ENCODE measurements around the gene ULK4. TPM values are rescaled to one million over a fixed set of nuclear protein-coding genes. Genes with fewer than 3 reads are reported as not detected.

The ULK4 gene
- total and polyA plus RNA-seq, 2 of the 4 experiments (the other 2 are of a cell fraction) = 2.7 to 5.0 TPM

GRCh38 chr3:41346698-41347270, 615.1 kb downstream of the ULK4 start:
- Histone ChIP-seq H2AK9ac (replicated peaks; ENCODE audit: low read depth, low read length, poor library complexity) (no peak overlapping the region), H2BK5ac (ENCODE audit: low read depth, low read length, poor library complexity, severe bottlenecking) (no peak overlapping the region), H2BK20ac (ENCODE audit: low read depth, low read length) (no peak overlapping the region), H2AFZ (replicated peaks; ENCODE audit: low read length, poor library complexity) (no peak overlapping the region), H3K4me3 (ENCODE audit: insufficient read depth, low read depth, low read length) (no peak overlapping the region), H3K56ac (ENCODE audit: extremely low read depth, insufficient read depth, low read length) (no peak overlapping the region), H3K9me3 (ENCODE audit: control insufficient read depth, insufficient read depth, low read length) (no peaks in the 10 kb centered on the region), H4K8ac (ENCODE audit: low read depth in 2 of 2, low read length in 2 of 2) (no peak overlapping the region), H2BK120ac (ENCODE audit: low read depth, low read length) (no peak overlapping the region), H4K91ac (ENCODE audit: insufficient read depth, low read depth, low read length) (no peak overlapping the region), H4K20me1 (ENCODE audit: insufficient read depth, low read length) (no peaks in the 10 kb centered on the region), H3K27ac (ENCODE audit: insufficient read depth, low read length) (no peak overlapping the region), H3K18ac (ENCODE audit: low read depth, low read length) (no peak overlapping the region), H3K27me3 (ENCODE audit: control insufficient read depth, insufficient read depth, low read length) (no peaks in the 10 kb centered on the region; the same call in 1 of the 2 replicates), H3K14ac (replicated peaks; ENCODE audit: low read depth, low read length) (no peak overlapping the region), H2AK5ac (ENCODE audit: low read depth, low read length) (no peak overlapping the region), H3K79me1 (ENCODE audit: low read depth in 1 of 2, low read length in 2 of 2) (no peaks in the 10 kb centered on the region), H3K4ac (ENCODE audit: low read depth, low read length) (no peak overlapping the region), H3K9me1 (ENCODE audit: insufficient read depth, low read length) (no peaks in the 10 kb centered on the region; the same call in 1 of the 2 replicates), H3K9ac (ENCODE audit: low read depth, low read length) (no peak overlapping the region), H3K36me3 (ENCODE audit: control insufficient read depth, insufficient read depth, low read length) (no peaks in the 10 kb centered on the region), H3K4me2 (ENCODE audit: low read depth, low read length) (no peak overlapping the region), H3K4me1 (ENCODE audit: control insufficient read depth, insufficient read depth, low read length) (no peaks in the 10 kb centered on the region), H4K5ac (ENCODE audit: low read depth, low read length) (no peak overlapping the region), H2BK15ac (ENCODE audit: low read depth, low read length) (no peak overlapping the region), H3K23ac (ENCODE audit: low read depth, low read length) (no peak overlapping the region)
- WGBS, 2 experiments (ENCODE audit: extremely low coverage in 2 of 2, insufficient read length in 1 of 2) = 60% methylated on average over 3 of the region's 4 CpGs; no CpG with 5 or more reads in 1 of the 2 experiments
- POLR2A ChIA-PET (ENCODE audit: unreplicated experiment) = no interaction called here
- dilution Hi-C loops (cut with HindIII; ENCODE audit: low sequenced_read_pairs, unreplicated experiment) = no loop called here
- no TSS peak for BruUV-seq (replicated peaks)
- DNase-seq (peak; percentile 25), ATAC-seq (ENCODE audit: low read depth) (peak; percentile 51)
- in situ Hi-C loops (cut with MboI; ENCODE audit: low sequenced_read_pairs) = no loop called here
- CTCF ChIA-PET = interaction anchor here (0.8 kb wide), 1 partner anchor 28 kb away, joined by 3 read pairs; no protein-coding TSS in a partner anchor
- intact Hi-C loops (cut with micrococcal nuclease) = no loop called here
- TF ChIP-seq CEBPB (IDR thresholded peaks at IDR 0.05; ENCODE audit: low read depth, low read length) = no peak
- TF ChIP-seq ELK1 (IDR thresholded peaks at IDR 0.05; ENCODE audit: borderline replicate concordance, low read depth, low read length) = no peak
- TF ChIP-seq USF2 (IDR thresholded peaks at IDR 0.05; ENCODE audit: low read depth, low read length) = no peak
- TF ChIP-seq MXI1 (IDR thresholded peaks at IDR 0.05; ENCODE audit: borderline replicate concordance, low read depth, low read length) = no peak
- TF ChIP-seq SMC3 (IDR thresholded peaks at IDR 0.05; ENCODE audit: low read depth, low read length) = no peak
- no peak for TF ChIP-seq RAD21 (IDR thresholded peaks at IDR 0.05; ENCODE audit: low read length)
- TF ChIP-seq RCOR1 (IDR thresholded peaks at IDR 0.05; ENCODE audit: insufficient replicate concordance, low read length) = no peak
